Activated CD4-positive, alpha-beta T cell treated with anti-CD3 and anti-CD28 coated beads for 1 hour (primary cell): ENCODE data around the gene TYMP.

Experiments
- DNase-seq: peaks from one replicate; pipeline ENCODE4 v3.0.0-alpha.2; 2020

Gene TYMP, protein sequence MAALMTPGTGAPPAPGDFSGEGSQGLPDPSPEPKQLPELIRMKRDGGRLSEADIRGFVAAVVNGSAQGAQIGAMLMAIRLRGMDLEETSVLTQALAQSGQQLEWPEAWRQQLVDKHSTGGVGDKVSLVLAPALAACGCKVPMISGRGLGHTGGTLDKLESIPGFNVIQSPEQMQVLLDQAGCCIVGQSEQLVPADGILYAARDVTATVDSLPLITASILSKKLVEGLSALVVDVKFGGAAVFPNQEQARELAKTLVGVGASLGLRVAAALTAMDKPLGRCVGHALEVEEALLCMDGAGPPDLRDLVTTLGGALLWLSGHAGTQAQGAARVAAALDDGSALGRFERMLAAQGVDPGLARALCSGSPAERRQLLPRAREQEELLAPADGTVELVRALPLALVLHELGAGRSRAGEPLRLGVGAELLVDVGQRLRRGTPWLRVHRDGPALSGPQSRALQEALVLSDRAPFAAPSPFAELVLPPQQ

DNA sequence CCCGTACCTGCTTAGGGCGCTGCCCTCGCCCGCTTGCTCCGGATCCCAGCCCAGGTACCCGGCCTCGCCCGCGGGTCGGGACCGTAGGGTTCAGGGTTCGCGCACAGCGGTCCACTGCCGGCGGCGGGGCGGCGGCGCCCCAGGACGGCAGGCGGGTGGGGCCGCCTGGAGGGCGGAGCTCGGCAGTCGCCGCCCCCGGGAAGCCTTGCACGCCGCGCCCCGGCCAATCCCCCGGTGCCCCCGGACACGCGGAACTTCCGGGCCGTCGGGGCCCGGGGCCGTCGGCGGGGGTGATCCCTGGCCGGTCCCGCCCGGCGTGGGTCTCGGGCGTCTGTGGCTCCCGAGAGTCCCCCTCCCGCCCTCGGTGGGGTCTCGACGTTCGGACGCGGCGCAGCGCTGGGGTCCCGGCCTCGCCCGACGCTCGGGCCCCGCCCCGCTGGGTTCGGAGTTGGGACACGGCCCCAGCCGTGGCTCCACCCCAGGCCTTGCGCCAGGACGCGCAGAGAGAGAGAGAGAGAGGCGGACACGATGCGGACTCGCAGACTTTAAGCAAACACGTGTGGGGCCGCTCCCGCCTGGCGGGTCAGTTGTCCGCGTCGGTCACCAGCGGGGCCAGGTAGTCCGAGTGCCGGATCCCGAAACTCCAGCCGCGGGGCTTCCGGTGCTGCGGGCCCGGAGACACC is at the start of gene TYMP:
Gene TYMP, minus strand, starts transcription at position 116 of the 683 bp plus-strand sequence. CDS start 303 bp downstream, outside the sequence.
- DNase-seq, result peak; percentile 69

- no peak for DNase-seq
These were observed 49.0 kb upstream of the TYMP start for GRCh38 chr22:50578776-50579310.

- DNase-seq, result no peak
These were observed 48.4 kb upstream of the TYMP start, which contains the start of gene CPT1B for GRCh38 chr22:50577987-50578775. Gene CPT1B, minus strand, starts transcription at chr22:50578427. Its CDS starts 512 bp downstream, at chr22:50577915.

DNA sequence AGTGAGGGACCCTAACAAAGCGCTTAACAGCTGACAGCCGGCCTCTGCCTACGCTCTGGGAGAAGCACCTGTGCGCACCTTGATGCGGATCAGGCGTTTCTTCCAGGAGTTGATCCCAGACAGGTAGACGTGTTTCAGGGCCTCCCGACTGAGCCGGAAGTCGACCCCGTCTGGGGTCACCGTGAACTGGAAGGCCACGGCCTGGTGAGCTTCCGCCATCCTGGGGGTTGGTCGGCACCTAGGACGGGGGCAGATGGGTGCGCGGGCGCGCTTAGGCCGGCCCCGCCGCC is 47.8 kb upstream of the TYMP start:
- DNase-seq, result no peak

DNA sequence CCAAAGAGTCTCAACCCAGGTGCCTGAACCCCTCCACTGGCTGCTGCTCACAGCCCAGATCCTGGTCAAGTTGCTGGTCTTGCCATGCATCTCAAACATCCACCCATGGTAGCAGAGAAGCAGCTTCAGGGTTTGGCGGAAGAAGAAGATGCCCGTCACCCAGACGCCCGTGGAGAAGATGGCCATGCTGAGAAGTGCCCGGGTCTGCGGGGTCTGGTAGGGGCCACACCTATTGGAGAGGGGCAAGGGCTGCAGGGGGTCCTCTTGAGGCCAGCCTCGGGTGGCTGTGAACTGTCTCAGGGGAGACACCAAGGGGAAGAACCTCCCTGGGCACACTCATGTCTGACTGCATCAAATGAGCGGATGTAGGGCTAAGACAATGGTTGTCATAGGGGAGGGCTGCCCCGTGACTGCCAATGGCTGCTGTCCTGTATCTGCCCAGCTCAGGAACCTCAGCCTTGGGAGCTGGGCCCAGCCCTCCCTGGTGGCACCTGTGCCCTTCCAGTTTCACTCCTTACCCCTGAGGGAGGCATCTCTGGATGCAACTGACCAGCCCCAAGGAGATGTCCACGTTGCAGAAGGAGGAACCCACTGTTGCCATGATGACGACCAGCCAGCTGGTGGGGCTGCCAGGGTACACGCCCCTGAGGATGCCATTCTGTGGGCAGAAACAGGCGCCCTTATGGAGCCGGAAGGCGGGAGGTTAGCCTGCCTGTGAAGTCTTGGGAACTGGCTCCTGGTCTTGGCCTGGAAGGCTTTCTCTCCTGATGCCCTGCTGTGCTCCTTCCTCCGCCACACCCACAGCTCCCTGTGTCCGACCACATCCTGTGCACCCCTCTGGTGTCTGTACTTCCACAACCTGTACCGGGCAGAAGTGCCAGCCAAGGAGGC is 47.2 kb upstream of the TYMP start:
- no peak for DNase-seq

- DNase-seq, result no peak
These were observed 46.3 kb upstream of the TYMP start for GRCh38 chr22:50576070-50576469.

DNA sequence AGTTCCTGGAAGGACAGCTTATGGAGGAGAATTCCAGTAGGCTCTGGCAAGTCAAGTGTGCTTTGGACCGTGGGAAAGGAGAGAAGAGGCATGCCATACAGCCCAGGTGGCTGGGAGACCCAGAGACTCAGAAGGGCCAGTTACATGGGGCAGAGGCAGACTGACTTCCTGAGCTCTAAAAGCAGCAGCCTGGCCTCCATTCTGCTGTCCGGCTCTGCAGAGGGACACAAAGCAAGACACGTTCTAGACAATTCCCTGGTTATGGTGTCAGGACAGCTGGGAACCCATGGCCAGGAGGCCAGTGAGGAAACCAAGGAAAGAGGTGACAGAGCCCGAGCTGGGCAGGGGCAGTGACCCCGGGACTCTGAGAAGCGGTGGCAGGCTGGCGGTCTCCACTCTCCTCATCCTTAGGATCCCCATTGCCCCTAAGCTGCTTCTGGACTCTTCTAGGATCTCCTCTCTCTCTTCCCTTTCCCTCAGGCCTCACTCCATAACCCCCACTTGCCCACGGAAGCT is 45.7 kb upstream of the TYMP start:
- no peak for DNase-seq

DNA sequence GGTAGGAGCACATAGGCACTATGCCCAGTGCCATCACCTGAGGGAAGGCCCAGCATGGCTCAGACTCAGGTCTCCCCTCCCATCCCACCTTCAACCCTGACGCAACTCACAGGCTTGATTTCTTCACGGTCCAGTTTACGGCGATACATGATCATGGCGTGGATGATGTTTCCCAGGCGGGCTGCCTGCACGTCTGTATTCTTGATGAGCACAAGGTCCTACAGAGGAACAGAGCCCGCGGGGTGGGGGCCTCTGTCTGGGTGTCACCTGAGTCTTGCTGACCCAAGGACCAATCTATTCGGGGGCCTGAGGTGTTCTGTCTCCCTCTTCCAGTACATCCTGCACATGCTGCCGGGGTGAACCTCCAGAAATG is 44.6 kb upstream of the TYMP start:
- DNase-seq, result no peak

DNA sequence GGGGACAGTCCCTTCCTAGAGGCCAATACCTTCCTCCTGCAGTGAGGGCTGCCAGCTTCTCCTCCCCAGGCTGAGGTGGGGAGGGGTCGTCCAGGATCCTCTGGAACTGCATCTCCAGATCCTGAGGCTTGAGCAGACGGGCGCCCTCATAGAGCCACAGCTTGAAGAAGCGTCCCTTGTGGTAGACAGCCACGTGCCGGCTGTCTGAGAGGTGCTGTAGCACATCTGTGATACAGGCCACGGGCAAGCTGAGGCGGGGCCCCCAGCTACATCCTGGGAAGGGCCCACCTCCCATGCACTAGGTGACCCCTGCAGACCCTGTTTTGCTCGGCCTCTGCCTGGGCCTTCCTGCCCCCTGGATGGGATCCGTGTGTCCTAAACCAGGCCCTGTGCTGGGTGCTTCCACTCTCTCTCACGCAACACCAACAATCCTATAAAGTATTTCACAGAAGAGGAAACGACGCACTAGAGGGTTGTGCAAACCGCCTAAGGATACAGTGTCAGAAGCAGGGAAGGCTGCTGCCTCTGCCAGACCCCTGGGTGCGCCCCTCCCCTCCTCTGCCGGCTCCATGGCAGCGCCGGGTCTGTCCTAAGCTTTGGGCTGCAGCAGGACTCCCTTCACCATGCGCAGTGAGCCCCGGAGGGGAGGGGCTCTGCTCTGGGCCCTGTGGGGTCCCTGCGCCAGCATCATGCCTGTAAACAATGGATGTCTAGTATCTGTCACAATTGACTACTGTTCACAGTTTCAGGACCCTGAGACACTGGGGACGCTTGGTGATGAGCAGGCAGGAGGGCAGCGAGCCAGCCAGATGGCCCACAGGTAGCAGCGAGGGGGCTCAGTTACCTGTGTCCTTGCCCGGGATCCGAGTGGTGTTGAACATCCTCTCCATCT is 43.9 kb upstream of the TYMP start:
- no peak for DNase-seq

GRCh38 chr22:50572965-50573364 is 43.2 kb upstream of the TYMP start:
- no peak for DNase-seq

- DNase-seq, result no peak
These were observed 41.7 kb upstream of the TYMP start for GRCh38 chr22:50571264-50572175.

- DNase-seq, result no peak
These were observed 41.0 kb upstream of the TYMP start for GRCh38 chr22:50570861-50571260.

- no peak for DNase-seq
These were observed 40.2 kb upstream of the TYMP start for GRCh38 chr22:50569896-50570535.

- DNase-seq, result no peak
These were observed 39.2 kb upstream of the TYMP start for GRCh38 chr22:50569041-50569459.

DNA sequence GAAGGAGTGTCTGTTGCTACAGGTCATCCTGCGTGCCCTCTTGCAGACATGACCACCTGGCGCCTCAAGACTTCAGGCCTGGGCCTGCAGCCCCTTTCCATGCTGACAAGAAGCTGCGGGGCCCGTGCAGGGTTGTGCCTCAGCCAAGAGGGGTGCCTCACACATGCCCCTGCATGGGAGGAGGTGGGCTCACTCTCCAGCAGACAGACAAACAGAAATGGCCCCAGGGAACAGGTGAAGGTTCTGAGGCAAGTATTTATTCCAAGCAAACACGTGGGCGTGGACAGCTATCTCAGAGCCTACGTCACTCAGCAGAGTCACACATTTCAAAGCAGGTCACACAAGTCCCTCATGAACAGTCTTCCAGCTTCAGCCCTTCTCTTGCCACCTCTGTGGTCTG is 38.8 kb upstream of the TYMP start:
- no peak for DNase-seq

GRCh38 chr22:50567721-50568252 is 38.0 kb upstream of the TYMP start:
- DNase-seq, result no peak

GRCh38 chr22:50564289-50564688 is 34.5 kb upstream of the TYMP start:
- DNase-seq, result no peak

DNA sequence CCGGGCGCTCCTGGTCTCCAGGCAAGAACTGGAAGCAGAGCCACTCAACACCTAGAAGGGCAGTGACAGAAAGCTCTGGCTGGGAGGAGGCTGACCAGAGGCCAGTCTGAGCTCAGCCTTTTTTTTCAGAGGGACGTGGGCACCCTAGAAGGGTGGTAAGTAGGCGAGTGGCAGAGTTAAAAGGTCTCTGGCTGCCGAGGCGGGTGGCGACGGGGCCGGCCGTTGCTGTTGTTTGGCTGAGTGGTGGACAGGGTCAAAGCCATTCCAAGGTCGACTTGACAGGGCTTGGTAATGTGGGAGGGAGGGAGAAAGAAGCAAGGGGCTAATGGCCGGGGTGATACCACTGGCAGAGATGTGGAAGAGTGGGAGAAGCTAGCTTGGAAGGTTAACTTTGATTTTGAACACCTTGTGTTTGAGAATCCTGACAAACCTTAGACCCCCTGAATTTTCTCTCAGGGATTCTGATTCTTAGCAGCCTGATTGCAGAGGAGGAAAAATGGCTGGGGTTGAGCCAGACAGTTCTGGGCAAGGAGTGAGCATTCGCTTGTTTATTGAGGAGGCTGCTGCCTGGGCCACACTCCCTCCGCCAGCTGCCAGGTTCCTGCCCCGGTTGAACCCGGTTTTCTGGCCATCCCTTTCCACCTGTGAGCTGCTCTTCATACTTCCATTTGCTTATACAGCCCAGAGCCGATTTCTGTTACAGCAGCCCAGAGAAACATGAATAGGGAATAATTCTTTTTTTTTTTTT is 33.8 kb upstream of the TYMP start:
- DNase-seq, result no peak
